ENCODE measurements around the gene CTRL. TPM values are rescaled to one million over a fixed set of nuclear protein-coding genes. Genes with fewer than 3 reads are reported as not detected.

The CTRL gene
- under 1 TPM in 1 of 2 donors, not detected in 1; 0.50 TPM for total RNA-seq
- polyA plus RNA-seq (ENCODE audit: insufficient read length in 6 of 6), result 1 to 10 TPM; 3.5 to 7.1 (median 5.3) TPM
- long read RNA-seq, donor 1, partial matches to known transcripts, result 0 of 1 reads
- long read RNA-seq, donor 1, other reads (novel, unspliced or antisense), result 0 of 1 reads
- long read RNA-seq, donor 2, result 0 reads
- long read RNA-seq, donor 3, result 0 reads
- long read RNA-seq, donor 4, result 0 reads
- long read RNA-seq, donor 5, result 0 reads
- long read RNA-seq, donor 6, partial matches to known transcripts, result 13 of 22 reads
- long read RNA-seq, donor 6, other reads (novel, unspliced or antisense), result 9 of 22 reads
- long read RNA-seq, donor 7, partial matches to known transcripts, result 0 of 1 reads
- long read RNA-seq, donor 7, other reads (novel, unspliced or antisense), result 0 of 1 reads
- long read RNA-seq, donor 8, result 0 reads
- long read RNA-seq, donor 9, result 0 reads
- long read RNA-seq, donor 10, result 0 reads
- long read RNA-seq, donor 11, result 0 reads
- long read RNA-seq, donor 12, result 0 reads

GRCh38 chr16:67931712-67932461 lies at the start of gene CTRL:
CTRL (minus strand) TSS chr16:67931862; CDS start chr16:67931852, 10 bp downstream.
- H3K27me3 ChIP-seq, result no peaks in the 10 kb centered on the region
- TF ChIP-seq CTCF (IDR thresholded peaks at IDR 0.05), result no peak
- no peak within 1 kb of the TSS for H3K27ac ChIP-seq
- H3K9me3 ChIP-seq, result no peaks in the 10 kb centered on the region
- DNase-seq (no peak), ATAC-seq (no peak)
- peaks cover 0 to 77% of the 10 kb centered on the region in 2 donors for H3K36me3 ChIP-seq
- peaks cover under 1 to 18% of the 10 kb centered on the region in 2 donors for H3K4me1 ChIP-seq
- intact Hi-C loops (cut with DNase I), result no loop called here
- H3K4me3 ChIP-seq, result no peak within 1 kb of the TSS

DNA sequence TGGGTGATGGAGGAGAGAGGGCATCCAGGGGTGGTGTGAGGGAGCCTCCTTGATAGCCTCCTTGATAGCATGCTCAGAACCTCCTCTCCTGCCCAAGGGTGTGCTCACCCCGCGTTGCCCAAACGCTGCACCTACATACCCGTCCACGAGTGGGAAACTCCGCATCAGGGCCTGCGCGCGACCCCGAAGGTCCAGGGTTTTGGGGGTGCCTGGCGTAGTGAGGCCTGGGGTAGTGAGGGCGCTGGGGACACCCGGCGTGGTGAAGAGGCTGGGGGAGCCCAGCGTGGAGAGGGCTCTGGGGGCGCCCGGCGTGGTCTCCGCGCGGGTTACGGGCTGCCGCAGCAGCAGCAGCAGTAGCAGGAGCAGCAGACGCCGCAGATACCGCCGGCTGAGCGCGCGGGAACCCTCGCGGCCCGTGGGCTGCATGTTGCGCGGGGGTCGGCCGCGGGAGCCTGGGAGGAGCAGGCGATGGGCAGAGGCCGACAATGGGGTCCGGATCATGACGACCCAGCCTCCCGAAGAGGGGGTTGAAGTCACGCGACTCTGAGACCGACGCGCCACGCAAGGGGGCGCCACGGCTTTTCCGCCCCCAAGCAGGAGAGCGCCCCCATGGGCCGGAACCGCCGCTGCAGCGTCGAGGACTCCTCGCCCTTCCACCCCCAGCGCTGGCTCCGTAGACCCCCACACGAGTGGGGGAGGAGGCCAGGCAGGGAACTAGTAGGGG lies 48.5 kb upstream of the CTRL start, which contains the start of gene DPEP3:
Gene DPEP3 (minus strand): TSS at position 545 of the 724 bp plus-strand sequence. CDS start 119 bp downstream, at position 426.
- DNase-seq (no peak), ATAC-seq (no peak)
- Histone ChIP-seq H3K27ac (no peak within 1 kb of the TSS), H3K4me3 (no peak within 1 kb of the TSS), H3K27me3 (peaks cover 0 to 10% of the 10 kb centered on the region in 2 donors), H3K36me3 (no peaks in the 10 kb centered on the region), H3K4me1 (peaks cover 4 to 22% of the 10 kb centered on the region in 2 donors), H3K9me3 (no peaks in the 10 kb centered on the region)
- intact Hi-C loops (cut with DNase I), result loop anchor here in 1 of 2 donors (10.0 kb wide), 1 partner anchor 65 kb away; no protein-coding TSS in a partner anchor
- no peak for TF ChIP-seq CTCF (IDR thresholded peaks at IDR 0.05)

GRCh38 chr16:67977469-67978227 lies 46.0 kb upstream of the CTRL start:
- no peak for TF ChIP-seq CTCF (IDR thresholded peaks at IDR 0.05)
- ATAC-seq (no peak), DNase-seq (no peak)
- Histone ChIP-seq H3K27ac (no peak overlapping the region), H3K4me1 (no peaks in the 10 kb centered on the region), H3K27me3 (peaks cover 0 to 10% of the 10 kb centered on the region in 2 donors), H3K4me3 (no peak overlapping the region), H3K9me3 (no peaks in the 10 kb centered on the region), H3K36me3 (no peaks in the 10 kb centered on the region)
- intact Hi-C loops (cut with DNase I), result no loop called here

DNA sequence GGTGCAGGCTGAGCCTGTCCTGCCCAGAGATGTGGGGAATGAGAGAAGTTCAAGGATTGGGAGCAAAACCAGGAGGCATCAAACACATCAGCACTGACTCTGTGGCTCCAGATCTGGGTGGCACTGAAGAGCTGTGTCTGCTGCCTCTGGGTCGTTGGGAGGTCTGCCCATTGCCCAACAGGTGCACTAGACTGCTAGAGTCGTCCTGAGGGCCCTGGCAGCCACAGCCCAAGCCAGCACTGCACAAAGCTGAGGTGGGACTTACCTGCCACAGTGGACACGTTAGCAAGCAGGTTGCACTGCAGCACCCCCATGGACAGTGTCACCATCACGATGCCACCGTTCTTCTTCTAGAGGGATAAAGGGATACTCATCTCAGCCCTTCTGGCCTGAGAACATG lies 45.3 kb upstream of the CTRL start:
- Histone ChIP-seq H3K27ac (no peak overlapping the region), H3K36me3 (no peaks in the 10 kb centered on the region), H3K9me3 (no peaks in the 10 kb centered on the region), H3K4me3 (no peak overlapping the region), H3K27me3 (peaks cover 0 to 10% of the 10 kb centered on the region in 2 donors), H3K4me1 (no peaks in the 10 kb centered on the region)
- TF ChIP-seq CTCF (IDR thresholded peaks at IDR 0.05), result no peak
- DNase-seq (no peak), ATAC-seq (no peak)
- intact Hi-C loops (cut with DNase I), result no loop called here
